ENCODE results near the gene MTHFSD.

GRCh38 chr16:86508947-86509758, 45.9 kb downstream of the MTHFSD start:
- TF ChIP-seq CTCF (IDR thresholded peaks at IDR 0.05) (no peak), POLR2A (IDR thresholded peaks at IDR 0.05) (no peak)
